Ovary (tissue), 9 donors: ENCODE measurements around the gene CARD10. TPM values are rescaled to one million over a fixed set of nuclear protein-coding genes. Genes with fewer than 3 reads are reported as not detected.
A peak's percentile ranks its signal among the peaks of the same experiment; 100 is the strongest.

ENCODE experiments used
- DNase-seq, 5 donors: peaks; one replicate each; pipeline ENCODE4 v3.0.0-alpha.2; 2019 to 2020
- H3K27ac ChIP-seq, 2 donors: fragments of 200-600 bp; one replicate each; pipeline versions ENCODE4 v1.5.1 to v1.8.0; 2019 to 2022
- H3K27me3 ChIP-seq: fragments of 200-600 bp; one replicate; pipeline ENCODE4 v1.8.0; 2022
- H3K36me3 ChIP-seq: fragments of 200-600 bp; sonication (generic); one replicate; pipeline ENCODE4 v1.5.1; 2019
- H3K4me1 ChIP-seq: one replicate; pipeline ENCODE4 v1.8.1; 2013; ENCODE audit warnings: mild to moderate bottlenecking, moderate library complexity; ENCODE audit not compliant: insufficient read depth
- H3K4me3 ChIP-seq: fragments of 200-600 bp; sonication (generic); one replicate; pipeline ENCODE4 v1.5.1; 2017
- H3K9me3 ChIP-seq, 2 donors: fragments of 200-600 bp in 1 of 2; sonication (generic) in 1 of 2; one replicate each; pipeline versions ENCODE4 v1.5.1 to v1.8.1; 2013 to 2019; ENCODE audit warnings: mild to moderate bottlenecking in 1 of 2, moderate library complexity in 1 of 2
- CTCF ChIP-seq, 3 donors: fragments of 450-650 bp in 2 of 3; fragments of 200-600 bp in 1 of 3; IDR thresholded peaks; one replicate each; pipeline versions ENCODE4 v1.5.1 to v1.8.0; 2016 to 2022; ENCODE audit warnings: antibody characterized with exemption in 3 of 3, mild to moderate bottlenecking in 1 of 3
- EP300 ChIP-seq: sonication (generic); formaldehyde crosslinking; IDR thresholded peaks from one replicate; pipeline ENCODE4 v1.6.1; 2017; ENCODE audit warnings: antibody characterized with exemption
- POLR2A ChIP-seq: fragments of 450-650 bp; IDR thresholded peaks from one replicate; pipeline ENCODE4 v1.6.1; 2017; ENCODE audit warnings: antibody characterized with exemption, mild to moderate bottlenecking, moderate library complexity
- WGBS, 3 donors: extraction: QIAGEN DNeasy Blood & Tissue Kit in 1 of 3; methylation state at CpG; one replicate each; pipeline versions ENCODE4 v1.1.5 to v1.1.7; 2013 to 2017; 5-methylcytosine and 5-hydroxymethylcytosine counted together
- intact Hi-C, 4 donors: fragments of 100-400 bp; cut with DNase I; formaldehyde crosslinking; loops; one replicate each; pipeline versions ENCODE4 v1.11.0 to v1.15.1; 2022 to 2023
- polyA plus RNA-seq, 2 donors: library from polyadenylated mRNA; stranded (reverse); fragments of 200-250 nt in 1 of 2; fragments of 350-450 nt in 1 of 2; fragmentation: Illumina TruSeq in 1 of 2; extraction: RNeasy Lipid Tissue Mini Kit (QIAGEN cat#74804) in 1 of 2; gene quantifications; one replicate each; pipeline ENCODE4 v1.2.3, GENCODE V29; 2013 to 2014
- total RNA-seq, 7 donors: library from RNA; depleted of rRNA in 2 of 7; stranded (reverse); fragments of >200 nt in 2 of 7; fragmentation: NEBNext Ultra II Directional in 3 of 7; extraction: Animal tissue kit (Norgen Biotek cat#: 25700) in 3 of 7; gene quantifications; one replicate each; pipeline versions ENCODE4 v1.1.0 to v1.2.4, GENCODE V29; 2016 to 2023
- donor health status: DM: no; HTN: no; CAD: no; lungs with moderate emphysema.
- donor health status: DM: no; HTN: no; CAD: no.
- donor health status: Bipolar disorder and iron deficiency.
- donor health status: DM: yes; HTN: yes; CAD: no.
- donor health status: DM: no; HTN: no; CAD: no.
- donor health status: DM: yes; HTN: yes; CAD: no.

CARD10 gene
- total and polyA plus RNA-seq, 9 donors, result 0.72 to 13.6 (median 9.6) TPM

GRCh38 chr22:37515901-37516300, 3.3 kb downstream of the CARD10 start:
- intact Hi-C loops, result no loop called here
- Histone ChIP-seq H3K27me3 (no peaks in the 10 kb centered on the region), H3K4me1 (peaks cover 6% of the 10 kb centered on the region), H3K27ac (no peak overlapping the region), H3K4me3 (no peak overlapping the region), H3K9me3 (no peaks in the 10 kb centered on the region), H3K36me3 (no peaks in the 10 kb centered on the region)
- DNase-seq, result no peak
- WGBS, 3 donors, result 93 to 94% (median 94%) methylated on average over 23 of the region's 23 CpGs
- no peak for TF ChIP-seq CTCF (IDR thresholded peaks at IDR 0.05)
- TF ChIP-seq POLR2A, result no peak
- TF ChIP-seq EP300, result no peak

- H3K36me3 ChIP-seq, result no peaks in the 10 kb centered on the region
- intact Hi-C loops, result no loop called here
- no peak for DNase-seq
- TF ChIP-seq EP300 (no peak), POLR2A (no peak), CTCF (IDR thresholded peaks at IDR 0.05) (no peak)
- WGBS, 3 donors, result 83 to 86% (median 85%) methylated on average over 15 of the region's 15 CpGs
- H3K4me1 ChIP-seq, result peaks cover 9% of the 10 kb centered on the region
- no peaks in the 10 kb centered on the region for H3K9me3 ChIP-seq
- no peaks in the 10 kb centered on the region for H3K27me3 ChIP-seq
- H3K27ac ChIP-seq, result no peak overlapping the region
- no peak overlapping the region for H3K4me3 ChIP-seq
Measured at GRCh38 chr22:37514526-37515051, 4.6 kb downstream of the CARD10 start.

GRCh38 chr22:37511395-37512104, 7.7 kb downstream of the CARD10 start:
- H3K9me3 ChIP-seq, result no peaks in the 10 kb centered on the region
- peaks cover 11% of the 10 kb centered on the region for H3K4me1 ChIP-seq
- H3K27me3 ChIP-seq, result no peaks in the 10 kb centered on the region
- no peak for DNase-seq
- intact Hi-C loops, result no loop called here
- 78 to 89% (median 84%) methylated on average over 6 of the region's 6 CpGs for WGBS, 3 donors
- no peaks in the 10 kb centered on the region for H3K36me3 ChIP-seq
- TF ChIP-seq EP300 (no peak), POLR2A (no peak), CTCF (IDR thresholded peaks at IDR 0.05) (no peak)
- H3K4me3 ChIP-seq, result no peak overlapping the region
- no peak overlapping the region for H3K27ac ChIP-seq

- 27 to 31% (median 30%) methylated on average over 9 to 10 of the region's 10 CpGs for WGBS, 3 donors
- intact Hi-C loops, result no loop called here
- peak in 2 of 5 donors; percentile 34 to 43 for DNase-seq
- Histone ChIP-seq H3K27me3 (no peaks in the 10 kb centered on the region), H3K9me3 (no peaks in the 10 kb centered on the region), H3K4me1 (peaks cover 11% of the 10 kb centered on the region), H3K36me3 (no peaks in the 10 kb centered on the region), H3K4me3 (no peak overlapping the region), H3K27ac (no peak overlapping the region)
- TF ChIP-seq EP300, result no peak
- TF ChIP-seq CTCF (IDR thresholded peaks at IDR 0.05), result no peak
- no peak for TF ChIP-seq POLR2A
Measured at GRCh38 chr22:37510091-37510490, 9.1 kb downstream of the CARD10 start.
